Measurements from ENCODE around the gene PCP2.

The PCP2 gene

DNA sequence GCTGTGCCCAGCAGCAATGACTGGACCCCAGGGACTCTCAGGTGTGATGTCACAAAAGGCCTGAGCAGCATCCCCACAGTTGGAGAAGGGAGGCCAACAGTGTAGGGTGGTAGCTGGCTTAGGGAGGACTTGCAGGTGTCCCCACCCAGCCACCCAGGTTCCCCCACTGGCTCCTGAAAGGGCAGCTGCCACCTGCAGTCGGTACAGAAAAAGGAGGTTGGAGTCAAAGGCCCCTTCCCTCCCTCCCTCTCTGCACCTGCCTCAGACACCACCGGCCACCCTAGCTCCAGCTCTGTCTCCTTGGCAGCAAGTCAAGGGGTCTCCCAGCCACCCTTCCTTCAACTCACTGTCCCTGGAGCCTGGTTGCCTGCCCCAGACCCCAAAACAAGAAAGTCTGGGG, at the start of gene PCP2:
TSS of gene PCP2 (minus strand) at position 22 of the 400 bp plus-strand sequence. CDS start 262 bp downstream, outside the sequence.
- no peak for DNase-seq

DNA sequence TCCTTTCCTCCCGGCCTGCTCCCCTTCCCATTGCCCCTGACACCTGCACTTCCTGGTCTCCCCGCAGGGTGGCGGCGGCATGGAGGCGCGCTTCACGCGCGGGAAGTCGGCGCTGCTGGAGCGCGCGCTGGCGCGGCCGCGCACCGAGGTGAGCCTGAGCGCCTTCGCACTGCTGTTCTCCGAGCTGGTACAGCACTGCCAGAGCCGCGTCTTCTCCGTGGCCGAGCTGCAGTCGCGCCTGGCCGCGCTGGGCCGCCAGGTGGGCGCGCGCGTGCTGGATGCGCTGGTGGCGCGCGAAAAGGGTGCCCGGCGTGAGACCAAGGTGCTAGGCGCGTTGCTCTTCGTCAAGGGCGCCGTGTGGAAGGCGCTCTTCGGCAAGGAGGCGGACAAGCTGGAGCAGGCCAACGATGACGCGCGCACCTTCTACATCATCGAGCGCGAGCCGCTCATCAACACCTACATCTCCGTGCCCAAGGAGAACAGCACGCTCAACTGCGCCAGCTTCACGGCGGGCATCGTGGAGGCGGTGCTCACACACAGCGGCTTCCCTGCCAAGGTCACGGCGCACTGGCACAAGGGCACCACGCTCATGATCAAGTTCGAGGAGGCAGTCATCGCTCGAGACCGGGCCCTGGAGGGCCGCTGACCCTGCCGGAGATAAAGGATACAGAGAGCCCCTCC, 48.8 kb upstream of the PCP2 start:
- DNase-seq, result no peak

DNA sequence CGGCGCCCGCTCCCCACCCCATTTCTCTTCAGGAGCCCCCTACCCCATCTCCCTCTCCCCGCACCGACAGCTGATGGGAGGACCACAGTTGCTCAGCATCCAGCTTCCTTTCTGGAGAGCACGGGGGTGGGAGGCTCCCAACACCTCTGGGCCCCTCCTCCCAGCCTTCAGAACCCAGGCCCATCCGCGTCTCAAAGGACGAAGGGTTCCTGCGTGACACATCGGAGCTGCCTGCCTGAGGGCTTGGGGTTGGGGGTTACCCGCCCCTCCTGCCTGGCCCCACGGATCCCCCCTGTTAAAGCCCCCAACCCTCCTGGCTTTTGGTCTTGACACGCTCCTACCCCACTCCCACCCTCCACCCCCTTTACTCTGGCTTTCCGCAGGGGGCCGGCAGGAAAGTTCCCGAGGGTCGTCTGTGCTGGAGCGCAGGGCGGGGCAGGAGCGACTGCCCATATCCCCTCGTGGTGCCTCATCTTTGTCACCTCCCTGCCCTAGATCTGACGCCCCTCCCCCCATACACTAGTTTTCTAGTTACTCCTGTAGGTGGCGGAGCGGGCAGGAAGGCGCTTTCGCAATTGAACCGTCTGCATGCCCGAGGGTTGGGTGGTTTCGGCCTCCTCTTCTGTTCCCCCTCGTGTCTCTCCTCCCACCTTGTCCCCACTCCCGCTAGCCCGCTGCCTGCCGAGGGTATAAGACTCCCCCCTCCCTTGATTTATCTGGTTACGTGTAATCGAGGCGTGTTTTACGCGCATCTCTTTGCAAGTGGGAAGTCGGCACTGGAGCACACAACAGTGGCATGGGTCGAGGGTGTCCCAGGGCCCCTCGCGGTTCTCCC, 48.0 kb upstream of the PCP2 start:
- DNase-seq, result peak; percentile 30

DNA sequence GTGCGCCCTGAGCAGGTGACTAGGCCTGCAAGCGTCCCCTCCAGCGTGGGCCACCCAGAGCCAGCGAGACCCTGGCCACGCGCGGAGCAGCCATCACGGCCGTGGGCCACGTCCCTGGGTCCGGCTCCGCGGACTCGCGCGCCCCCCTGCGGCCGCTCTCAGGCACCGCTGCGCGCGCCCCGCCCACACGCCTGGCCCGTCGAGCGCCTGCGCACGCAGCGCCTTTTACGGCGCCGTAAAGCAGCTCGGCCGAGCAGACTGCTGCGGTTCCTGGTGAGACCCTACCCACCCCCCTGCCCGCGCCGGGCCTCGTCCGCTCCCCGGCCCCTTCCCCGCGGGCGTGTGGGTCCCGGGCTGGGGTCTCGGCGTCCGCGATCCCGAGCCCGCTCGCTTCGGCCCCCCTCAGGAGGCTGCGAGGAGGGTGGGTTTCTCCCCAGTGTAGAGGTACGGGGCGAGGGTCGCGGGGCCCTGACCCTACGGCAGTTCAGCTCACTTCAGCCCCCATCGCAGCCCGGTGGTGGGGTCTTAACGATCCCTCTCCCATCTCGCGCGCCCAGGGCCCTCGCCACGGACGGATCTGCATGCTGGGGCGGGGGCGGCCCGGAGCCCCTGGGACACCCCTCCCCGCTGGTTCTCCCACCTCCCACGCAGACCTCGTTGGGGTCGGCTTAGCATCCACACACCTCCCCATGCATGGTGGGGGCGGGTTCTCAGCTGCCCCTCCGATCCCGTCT, 47.3 kb upstream of the PCP2 start, which contains the start of gene TRAPPC5:
TSS of gene TRAPPC5 (plus strand) at position 228 of the 734 bp plus-strand sequence. CDS start 1,421 bp downstream, outside the sequence.
- DNase-seq, result peak; percentile 85

DNA sequence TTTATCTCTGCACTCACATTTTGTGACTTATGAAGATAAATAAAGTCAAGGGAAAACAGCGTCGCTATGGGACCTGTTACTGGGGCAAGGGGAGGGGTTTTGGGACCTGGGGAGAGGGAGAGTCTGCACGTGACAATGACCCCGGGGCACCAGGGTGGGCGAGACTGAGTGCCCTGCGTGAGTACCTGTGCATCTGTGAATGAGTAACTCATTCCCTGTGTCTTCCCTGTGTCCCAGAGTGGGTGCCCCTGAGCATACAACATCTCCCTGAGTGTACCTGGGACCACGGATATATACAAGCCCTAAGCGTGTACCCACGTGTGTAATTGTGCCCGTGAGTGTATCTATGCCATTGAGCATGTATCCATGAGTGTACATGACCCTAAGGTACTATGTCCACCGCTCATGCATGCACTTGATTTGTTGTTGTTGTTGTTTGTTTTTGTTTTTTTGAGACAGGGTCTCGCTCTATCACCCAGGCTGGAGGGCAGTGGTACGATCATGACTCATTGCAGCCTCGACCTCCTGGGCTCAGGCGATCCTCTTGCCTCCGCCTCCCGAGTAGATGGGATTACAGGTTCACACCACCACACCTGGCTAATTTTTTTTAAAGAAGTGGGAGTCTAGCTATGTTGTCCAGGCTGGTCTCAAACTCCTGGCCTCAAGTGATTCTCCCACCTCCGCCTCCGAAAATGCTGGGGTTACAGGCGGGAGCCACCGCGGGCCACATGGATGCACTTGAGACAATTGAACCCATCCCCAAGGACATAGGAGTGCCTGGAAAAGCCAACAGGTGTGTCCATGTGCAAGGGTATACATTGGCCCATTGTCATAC, 46.5 kb upstream of the PCP2 start:
- no peak for DNase-seq

DNA sequence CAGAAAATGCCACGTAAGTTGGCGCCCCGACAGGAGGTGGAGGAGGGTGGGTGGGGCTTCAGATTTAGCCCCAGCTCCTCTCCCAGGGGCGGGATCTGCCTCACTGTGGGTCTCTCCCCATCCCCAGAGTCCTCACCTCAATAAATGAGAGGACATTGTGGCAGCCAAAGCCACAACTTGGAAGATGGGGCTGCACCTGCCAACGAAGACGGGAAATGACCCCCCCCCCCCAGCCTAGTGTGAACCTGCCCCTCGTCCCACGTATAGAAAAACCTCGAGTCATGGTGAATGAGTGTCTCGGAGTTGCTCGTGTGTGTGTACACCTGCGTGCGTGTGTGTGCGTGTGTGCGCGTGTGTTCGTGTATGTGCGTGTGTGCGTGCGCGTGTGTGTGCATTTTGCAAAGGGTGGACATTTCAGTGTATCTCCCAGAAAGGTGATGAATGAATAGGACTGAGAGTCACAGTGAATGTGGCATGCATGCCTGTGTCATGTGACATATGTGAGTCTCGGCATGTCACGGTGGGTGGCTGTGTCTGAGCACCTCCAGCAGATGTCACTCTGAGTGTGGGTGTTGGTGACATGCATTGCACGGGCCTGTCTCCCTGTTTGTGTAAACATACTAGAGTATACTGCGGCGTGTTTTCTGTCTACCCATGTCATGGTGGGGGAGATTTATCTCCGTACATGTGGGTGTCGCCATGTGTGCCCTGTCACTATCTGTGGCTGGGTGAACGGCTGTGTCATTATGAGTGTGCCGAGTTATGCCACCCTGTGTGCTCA, 45.6 kb upstream of the PCP2 start:
- no peak for DNase-seq

DNA sequence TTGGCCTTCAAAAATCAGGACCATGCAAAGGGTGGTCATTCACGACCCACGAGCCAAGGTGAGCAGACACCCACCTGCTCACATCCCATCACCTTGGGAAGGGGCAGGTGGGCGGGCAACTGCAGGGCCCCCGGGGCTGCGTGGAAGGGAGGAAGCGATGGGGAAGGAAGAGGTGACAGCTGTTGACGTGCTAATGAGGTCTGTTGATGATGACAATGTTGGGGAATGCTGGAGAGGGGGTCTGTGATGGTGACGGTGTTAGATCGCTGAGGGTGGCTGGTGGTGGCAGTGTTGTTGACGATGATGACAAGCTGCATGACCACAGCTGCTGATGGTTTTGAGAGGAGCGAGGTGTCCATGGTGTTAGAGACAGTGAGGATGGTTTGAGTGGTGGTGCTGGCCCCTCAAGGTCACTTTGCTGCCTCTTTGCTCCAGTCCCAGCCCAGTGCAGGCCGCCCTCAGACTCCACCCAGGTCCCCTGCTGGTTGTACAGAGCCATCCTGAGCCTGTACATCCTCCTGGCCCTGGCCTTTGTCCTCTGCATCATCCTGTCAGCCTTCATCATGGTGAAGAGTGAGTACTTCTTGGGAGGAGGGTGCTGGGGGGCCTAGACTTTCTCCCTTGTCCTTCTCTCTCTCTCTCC, 44.3 kb upstream of the PCP2 start:
- no peak for DNase-seq

DNA sequence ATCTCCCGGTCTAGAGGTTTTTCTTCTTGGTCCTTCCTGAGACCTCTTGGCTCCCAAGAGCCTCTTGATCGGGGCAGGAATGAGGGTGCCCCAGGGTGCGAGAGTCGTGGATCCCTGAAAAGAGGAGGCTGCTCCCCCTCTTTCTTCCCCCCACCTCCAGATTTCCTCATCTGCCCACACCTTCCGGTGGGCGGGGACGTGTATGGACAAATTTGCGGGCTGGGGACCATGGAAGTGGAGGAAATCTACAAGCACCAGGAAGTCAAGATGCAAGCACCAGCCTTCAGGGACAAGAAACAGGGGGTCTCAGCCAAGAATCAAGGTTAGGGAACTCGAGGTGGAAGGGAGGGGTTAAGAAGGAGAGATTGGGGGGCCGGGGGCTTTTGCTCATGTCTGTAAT, 43.3 kb upstream of the PCP2 start, which contains the start of gene MCEMP1:
TSS of gene MCEMP1 (plus strand) at position 237 of the 400 bp plus-strand sequence. CDS start at position 268, 31 bp downstream.
- no peak for DNase-seq

DNA sequence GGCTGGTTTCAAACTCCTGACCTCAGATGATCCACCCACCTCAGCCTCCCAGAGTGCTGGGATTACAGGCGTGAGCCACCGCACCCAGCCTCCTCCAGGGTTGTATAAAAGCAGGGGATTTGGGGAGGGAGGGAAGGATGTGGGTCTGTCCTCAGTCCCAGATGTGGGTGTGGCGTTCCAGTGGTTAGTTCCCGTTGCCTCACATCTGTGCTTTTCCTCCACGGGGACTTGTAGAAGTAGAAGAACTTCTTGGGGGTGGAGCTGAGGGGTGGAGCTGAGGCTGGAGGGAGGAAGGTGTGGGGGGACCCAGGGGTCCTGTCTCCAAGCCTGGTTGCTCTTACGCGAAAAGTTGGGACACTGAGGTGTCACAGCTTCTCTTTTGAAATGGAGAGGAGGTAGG, 42.9 kb upstream of the PCP2 start:
- no peak for DNase-seq

DNA sequence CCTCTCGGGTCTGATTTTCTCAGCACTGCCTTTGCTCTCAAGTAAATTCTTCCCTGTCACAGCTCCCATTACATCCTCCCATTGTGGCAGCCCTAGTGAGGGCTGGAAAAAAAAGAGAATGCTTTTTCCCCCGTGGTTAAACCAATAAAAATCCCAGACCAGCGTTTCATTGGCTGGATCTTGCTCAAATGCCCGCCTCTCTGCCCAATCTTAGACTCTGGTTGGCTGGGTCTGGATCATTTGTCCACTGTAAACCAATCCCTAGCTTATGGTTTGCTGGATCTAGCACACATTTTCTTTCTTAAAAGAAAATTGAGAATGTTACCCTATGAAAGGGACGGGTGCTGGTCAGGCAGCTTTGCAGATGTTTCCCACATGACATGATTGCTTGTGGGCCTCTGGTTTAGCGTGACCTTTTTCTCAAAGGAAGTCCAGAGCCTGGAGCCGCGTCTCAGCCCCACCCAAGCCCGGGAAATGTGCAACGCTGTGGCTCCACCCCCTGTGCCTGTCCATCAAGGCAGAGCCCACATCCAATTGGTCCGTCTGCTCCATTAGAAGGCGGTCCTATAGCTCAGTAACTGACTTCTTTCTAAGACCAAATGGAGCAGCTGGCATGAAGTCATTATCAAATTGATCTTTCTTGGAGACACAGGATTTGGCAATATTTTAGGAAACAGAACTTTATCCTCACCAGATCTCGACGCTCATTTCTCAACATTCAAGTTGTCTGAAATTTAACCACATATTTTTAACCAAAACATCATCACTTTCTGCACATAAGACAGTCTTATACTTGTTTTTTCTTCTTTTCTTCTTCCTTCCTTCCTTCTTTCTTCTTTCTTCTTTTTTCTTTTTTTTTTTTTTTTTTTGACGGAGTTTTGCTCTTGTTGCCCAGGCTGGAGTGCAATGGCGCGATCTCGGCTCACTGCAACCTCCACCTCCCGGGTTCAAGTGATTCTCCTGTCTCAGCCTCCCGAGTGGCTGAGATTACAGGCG, 40.8 kb upstream of the PCP2 start:
- no peak for DNase-seq

DNA sequence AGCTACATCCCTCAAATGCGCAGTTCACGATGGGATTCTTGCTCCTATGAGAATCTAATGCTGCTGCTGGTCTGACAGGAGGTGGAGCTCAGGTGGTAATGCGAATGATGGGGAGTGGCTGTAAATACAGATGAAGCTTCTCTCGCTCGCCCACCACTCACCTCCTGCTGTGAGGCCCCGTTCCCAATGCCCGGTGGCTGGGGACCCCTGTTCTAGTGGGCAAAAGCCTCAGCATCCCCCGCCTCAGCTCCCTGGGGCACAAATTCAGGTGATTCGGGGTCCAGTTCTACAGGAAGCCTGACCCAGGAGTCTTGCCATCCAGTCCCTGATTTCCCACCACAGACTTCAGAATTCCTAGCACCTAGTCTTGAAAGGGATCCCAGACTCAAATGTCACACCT, 39.0 kb upstream of the PCP2 start:
- no peak for DNase-seq

DNA sequence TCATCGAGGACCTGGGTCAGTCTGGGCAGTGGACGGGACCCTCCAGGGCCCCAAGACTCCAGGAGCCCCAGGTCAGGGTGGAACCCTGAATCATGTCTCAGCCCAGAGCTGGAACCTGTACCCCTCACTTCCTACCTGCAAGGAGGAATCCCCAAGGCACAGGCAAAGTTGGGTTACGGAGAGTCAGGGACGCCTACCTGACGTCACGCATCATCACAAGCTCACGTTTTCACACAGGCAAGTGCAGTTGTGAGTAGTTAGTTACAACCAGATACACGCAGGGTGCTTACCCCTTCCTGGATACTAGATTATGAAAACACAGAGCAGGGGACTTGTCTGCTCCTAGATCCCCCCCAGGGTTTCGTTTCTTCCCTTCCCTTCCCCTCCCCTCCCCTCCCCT, 37.3 kb upstream of the PCP2 start:
- DNase-seq, result no peak

DNA sequence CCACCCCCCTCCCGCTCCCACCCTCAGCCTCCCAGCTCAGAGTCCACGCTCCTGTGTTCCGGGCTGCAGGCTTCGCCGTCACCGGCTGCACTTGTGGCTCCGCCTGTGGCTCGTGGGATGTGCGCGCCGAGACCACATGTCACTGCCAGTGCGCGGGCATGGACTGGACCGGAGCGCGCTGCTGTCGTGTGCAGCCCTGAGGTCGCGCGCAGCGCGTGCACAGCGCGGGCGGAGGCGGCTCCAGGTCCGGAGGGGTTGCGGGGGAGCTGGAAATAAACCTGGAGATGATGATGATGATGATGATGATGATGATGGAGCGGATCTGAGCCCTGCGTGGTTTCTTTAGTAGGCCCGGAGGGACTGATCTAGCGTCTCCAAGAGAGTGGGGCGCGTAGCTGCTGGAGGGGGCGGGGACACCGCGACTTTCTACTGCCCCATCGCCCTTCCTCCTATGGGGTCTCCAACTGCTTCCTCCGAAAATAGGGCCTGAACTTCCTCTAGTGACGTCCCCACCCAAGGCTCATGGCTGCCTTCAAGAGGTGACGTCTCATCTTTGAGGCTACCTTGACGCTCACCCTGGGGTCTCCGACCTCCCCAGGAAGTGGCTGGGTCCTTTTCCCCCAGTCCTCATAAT, 36.7 kb upstream of the PCP2 start:
- no peak for DNase-seq

DNA sequence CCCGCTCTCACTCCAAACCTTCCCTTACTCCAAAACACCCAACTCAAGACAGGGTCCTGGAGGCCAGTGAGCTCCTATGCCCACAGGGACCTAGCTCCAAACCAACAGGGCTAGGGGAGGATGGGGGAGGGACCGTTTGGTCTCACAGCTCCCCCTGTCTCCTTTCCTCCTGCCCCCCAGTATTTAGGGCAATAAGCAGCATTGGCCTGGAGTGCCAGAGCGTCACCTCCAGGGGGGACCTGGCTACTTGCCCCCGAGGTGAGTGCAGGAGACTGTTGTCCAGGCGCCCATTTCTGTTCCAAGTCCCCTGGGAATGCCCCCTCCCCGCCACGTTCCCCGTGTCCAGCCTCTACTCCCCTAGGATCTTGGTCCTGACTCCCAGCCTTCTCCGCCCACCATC, 36.1 kb upstream of the PCP2 start:
- DNase-seq, result no peak

DNA sequence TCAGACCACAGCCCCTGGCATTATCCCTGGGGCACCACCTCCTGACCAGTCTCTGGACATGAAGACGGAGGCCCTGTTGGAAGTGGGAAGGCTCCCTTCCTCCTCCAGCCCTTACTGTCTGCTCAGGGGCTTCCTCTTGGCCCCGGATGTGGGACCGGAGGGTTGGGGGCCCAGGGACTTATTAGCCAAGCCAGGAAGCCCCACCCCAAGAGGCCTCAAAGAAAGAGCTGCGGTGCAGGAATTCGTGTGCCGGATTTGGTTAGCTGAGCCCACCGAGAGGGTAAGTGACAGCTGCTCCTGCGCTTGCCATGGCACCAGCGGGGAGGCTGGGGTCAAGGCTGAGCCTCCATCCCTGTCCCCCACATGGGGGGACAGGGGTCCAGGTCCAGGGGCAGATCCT, 35.3 kb upstream of the PCP2 start, which contains the start of gene RETN:
TSS of gene RETN (plus strand) at position 208 of the 400 bp plus-strand sequence. CDS start 278 bp downstream, outside the sequence.
- DNase-seq, result no peak

DNA sequence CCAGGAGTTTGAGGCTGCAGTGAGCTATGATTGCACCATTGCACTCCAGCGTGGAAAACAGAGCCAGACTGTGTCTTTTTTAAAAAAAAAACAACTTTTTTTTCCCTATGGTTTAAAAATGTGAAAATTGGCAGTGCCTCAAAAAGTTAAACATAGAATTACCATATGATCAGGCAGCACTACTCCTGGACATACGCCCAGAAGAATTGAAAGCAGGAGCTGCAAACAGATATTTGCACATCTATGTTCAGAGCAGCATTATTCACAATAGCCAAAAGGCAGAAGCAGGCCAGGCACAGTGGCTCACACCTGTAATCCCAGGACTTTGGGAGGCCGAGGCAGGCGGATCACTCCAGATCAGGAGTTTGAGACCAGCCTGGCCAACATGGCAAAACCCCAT, 31.6 kb upstream of the PCP2 start:
- DNase-seq, result no peak

DNA sequence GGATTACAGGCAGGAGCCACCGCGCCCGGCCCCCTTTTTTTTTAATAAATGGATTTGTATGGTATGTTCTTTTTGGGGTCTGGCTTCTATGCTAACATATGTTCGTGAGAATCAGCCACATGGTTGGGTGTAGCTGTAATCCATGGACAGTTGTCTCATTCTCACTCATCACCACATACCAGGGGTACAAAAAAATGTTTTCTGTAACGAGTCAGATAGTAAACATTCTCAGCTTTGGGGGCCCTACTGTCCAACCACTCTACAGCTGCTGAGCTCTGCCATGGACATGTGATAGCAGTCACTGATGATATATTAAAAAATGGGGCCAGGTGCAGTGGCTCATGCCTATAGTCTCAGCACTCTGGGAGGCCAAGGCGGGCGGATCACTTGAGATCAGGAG, 30.2 kb upstream of the PCP2 start:
- DNase-seq, result no peak

DNA sequence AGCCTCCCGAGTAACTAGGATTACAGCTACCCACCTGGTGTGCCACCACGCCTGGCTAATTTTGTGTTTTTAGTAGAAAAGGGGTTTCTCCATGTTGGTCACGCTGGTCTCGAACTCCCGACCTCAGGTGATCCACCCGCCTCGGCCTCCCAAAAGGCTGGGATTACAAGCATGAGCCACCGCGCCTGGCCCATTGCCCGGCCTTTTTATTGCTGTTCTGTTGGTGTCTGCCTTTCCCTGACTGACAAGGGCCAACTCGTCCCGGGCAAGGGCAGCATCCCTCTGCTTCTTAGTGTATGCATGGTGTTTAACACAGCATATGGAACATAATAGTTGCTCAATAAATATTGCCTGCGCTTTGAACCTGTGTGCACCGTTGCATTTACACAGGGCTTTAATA, 29.1 kb upstream of the PCP2 start:
- no peak for DNase-seq

All from NCI-H2029 (cell line).